GM19099 (cell line): ENCODE measurements around the gene ADGRV1.

Experiments used
- POLR2A ChIP-seq: IDR thresholded peaks from 3 replicates; pipeline ENCODE4 v1.6.1; 2011; ENCODE audit warnings: low read depth; ENCODE audit not compliant: insufficient read length; ENCODE audit errors: extremely low read depth

Gene ADGRV1

GRCh38 chr5:91030521-91031401 is 472.2 kb downstream of the ADGRV1 start:
- no peak for TF ChIP-seq POLR2A

GRCh38 chr5:91031402-91031752 is 472.8 kb downstream of the ADGRV1 start:
- TF ChIP-seq POLR2A: no peak

GRCh38 chr5:91032125-91032524 is 473.5 kb downstream of the ADGRV1 start:
- TF ChIP-seq POLR2A: no peak

GRCh38 chr5:91033370-91033769 is 474.8 kb downstream of the ADGRV1 start:
- no peak for TF ChIP-seq POLR2A

GRCh38 chr5:91038180-91038808 is 479.7 kb downstream of the ADGRV1 start:
- TF ChIP-seq POLR2A: no peak

GRCh38 chr5:91042247-91042935 is 483.8 kb downstream of the ADGRV1 start:
- no peak for TF ChIP-seq POLR2A

- TF ChIP-seq POLR2A: no peak
These were observed 484.3 kb downstream of the ADGRV1 start for GRCh38 chr5:91042936-91043255.

GRCh38 chr5:91048073-91048472 is 489.5 kb downstream of the ADGRV1 start:
- TF ChIP-seq POLR2A: no peak

- TF ChIP-seq POLR2A: no peak
These were observed 490.5 kb downstream of the ADGRV1 start for GRCh38 chr5:91049112-91049511.

- TF ChIP-seq POLR2A: no peak
These were observed 491.2 kb downstream of the ADGRV1 start for GRCh38 chr5:91049800-91050199.

- no peak for TF ChIP-seq POLR2A
These were observed 494.6 kb downstream of the ADGRV1 start for GRCh38 chr5:91052977-91053740.

GRCh38 chr5:91053741-91054025 is 495.1 kb downstream of the ADGRV1 start:
- no peak for TF ChIP-seq POLR2A

GRCh38 chr5:91058155-91058554 is 499.6 kb downstream of the ADGRV1 start:
- TF ChIP-seq POLR2A: no peak

- no peak for TF ChIP-seq POLR2A
These were observed 500.0 kb downstream of the ADGRV1 start for GRCh38 chr5:91058575-91058974.

GRCh38 chr5:91059409-91059808 is 500.8 kb downstream of the ADGRV1 start:
- no peak for TF ChIP-seq POLR2A

- no peak for TF ChIP-seq POLR2A
These were observed 502.5 kb downstream of the ADGRV1 start for GRCh38 chr5:91061094-91061493.

GRCh38 chr5:91061946-91062562 is 503.5 kb downstream of the ADGRV1 start:
- TF ChIP-seq POLR2A: no peak
